Measurements from ENCODE around the gene GBP6.
"Not testable (repeated sequence)": the region's sequence is repeated elsewhere in the genome, so short reads cannot be mapped to it uniquely, and the experiment has no call there.

The GBP6 gene, protein sequence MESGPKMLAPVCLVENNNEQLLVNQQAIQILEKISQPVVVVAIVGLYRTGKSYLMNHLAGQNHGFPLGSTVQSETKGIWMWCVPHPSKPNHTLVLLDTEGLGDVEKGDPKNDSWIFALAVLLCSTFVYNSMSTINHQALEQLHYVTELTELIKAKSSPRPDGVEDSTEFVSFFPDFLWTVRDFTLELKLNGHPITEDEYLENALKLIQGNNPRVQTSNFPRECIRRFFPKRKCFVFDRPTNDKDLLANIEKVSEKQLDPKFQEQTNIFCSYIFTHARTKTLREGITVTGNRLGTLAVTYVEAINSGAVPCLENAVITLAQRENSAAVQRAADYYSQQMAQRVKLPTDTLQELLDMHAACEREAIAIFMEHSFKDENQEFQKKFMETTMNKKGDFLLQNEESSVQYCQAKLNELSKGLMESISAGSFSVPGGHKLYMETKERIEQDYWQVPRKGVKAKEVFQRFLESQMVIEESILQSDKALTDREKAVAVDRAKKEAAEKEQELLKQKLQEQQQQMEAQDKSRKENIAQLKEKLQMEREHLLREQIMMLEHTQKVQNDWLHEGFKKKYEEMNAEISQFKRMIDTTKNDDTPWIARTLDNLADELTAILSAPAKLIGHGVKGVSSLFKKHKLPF

DNA sequence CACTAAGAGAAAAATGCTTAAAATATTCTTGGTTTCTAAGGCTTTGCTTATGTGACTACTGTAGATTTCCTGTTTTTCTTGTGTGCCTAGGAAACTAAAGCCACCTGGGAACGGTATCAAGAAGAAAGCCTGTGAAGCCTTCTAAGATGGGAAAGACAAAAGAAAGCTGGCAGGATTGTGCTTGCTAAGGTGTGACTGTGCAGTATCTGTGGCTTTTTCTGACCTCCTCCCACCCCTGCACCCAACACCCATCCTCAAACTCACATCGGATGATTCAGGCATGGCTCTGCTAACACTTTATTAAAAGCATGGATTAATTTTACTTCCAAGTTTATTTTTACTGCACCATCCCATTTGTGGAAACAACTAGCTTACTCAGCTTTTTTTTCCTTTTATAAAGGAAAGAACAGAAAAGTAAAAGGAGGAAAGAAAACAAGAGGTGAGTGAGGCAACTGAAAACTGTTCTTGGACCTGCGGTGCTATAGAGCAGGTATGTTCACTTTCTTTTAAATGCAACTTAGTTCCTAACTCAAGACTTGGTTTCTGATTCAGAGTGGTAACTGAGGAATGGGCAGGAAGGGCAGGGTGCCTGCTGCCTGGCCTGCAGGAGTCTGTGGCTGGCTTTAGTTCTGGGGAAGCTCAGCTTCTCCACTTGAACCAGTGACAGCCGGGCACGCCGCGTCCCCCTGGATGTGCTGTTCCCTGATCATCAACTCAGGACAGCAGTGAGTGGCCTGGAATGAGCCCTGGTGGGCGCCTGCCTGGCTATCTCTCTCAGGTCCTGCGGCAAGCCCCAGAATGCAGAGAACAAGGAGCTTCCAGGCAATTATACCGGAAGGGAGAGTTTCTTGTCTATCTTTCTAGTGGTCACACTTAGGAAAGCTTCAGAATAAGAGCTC, at the start of gene GBP6:
TSS of gene GBP6 (plus strand) at position 422 of the 899 bp plus-strand sequence. CDS start 4,493 bp downstream, outside the sequence.
- no peak for FAIRE-seq

DNA sequence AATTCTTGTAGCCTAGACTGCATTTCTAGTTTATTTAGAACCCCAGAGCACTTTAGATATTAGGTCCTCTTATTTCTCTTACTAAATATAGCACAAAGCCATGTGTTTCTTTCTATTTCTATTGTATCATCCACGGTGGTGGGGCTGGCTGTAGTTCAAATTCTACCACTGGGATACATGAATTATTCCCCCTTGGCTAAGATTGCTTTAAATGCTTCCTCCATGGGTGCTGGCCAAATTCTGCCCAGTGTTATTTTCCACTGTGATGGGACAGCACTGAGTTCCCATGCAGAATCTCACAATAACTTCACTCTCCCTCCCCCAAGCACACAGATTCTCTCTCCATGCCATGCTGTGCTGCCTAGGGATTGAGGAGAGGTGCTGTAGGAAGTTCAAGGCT, 41.5 kb upstream of the GBP6 start:
- no peak for FAIRE-seq

DNA sequence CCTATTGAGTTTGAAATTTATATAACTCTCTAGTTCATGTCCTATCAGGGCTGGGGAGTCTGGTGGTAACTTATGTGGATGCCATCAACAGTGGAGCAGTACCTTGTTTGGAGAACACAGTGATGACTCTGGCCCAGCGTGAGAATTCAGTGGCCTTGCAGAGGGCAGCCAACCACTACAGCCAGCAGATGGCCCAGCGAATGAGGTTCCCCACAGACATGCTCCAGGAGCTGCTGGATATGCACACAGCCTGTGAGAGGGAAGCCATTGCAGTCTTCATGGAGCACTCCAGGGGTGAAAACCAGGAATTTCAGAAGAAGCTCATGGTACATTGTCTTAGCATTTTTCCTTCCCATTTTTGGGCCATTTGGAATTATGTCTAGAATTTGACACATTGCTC, 32.0 kb upstream of the GBP6 start:
- no peak for FAIRE-seq

DNA sequence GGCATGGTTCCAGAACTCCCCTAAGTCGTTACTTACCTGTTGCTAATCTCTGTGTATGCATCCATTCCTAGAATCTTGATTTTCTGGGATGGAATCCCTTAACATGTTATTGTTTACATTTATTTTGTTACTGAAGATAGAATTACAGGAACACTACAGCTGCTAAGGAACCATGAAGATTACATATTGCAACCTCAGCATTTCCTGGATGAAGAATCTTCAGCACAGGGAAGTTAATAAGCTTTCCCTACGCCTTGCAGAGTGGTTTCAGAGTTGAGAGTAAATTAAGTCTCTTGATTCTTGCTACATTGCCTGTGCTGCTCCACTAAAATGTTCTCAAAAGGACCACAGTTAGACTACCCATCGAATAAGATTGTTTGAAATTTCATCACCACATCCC, 31.4 kb upstream of the GBP6 start:
- no peak for FAIRE-seq

DNA sequence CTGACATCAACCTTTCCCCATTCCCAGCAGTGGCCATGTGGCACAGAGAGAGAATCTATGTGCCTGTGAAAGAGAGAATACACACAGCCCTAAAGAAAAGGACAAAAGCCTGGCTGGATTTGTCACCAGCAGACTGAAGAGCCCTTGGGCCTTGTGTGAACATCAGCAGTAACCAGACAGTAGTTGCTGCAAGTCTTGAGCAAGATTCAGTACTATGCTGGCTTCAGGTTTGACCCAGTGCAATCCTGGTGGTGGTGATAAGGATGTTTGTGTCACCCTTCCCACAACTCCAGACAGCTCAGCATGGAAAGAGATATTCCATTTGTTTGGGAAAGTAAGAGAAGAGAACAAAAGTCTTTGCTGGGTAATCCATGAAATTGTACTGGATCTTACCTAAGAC, 28.4 kb upstream of the GBP6 start:
- no peak for FAIRE-seq

DNA sequence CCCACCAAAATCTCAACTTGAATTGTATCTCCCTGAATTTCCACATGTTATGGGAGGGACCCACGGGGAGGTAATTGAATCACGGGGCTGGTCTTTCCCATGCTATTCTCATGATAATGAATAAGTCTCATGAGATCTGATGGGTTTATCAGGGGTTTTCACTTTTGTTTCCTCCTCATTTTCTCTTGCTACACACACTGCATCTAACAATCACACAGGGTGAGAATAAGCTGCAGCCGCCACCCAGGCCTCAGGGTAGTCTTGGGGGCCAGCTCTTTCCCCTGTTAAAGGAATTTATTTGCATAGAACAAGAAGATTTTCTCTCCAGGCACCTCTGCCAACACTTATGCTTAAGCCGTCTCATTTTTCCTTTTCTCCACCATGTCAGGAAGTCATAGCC, 26.0 kb upstream of the GBP6 start:
- FAIRE-seq: no peak

DNA sequence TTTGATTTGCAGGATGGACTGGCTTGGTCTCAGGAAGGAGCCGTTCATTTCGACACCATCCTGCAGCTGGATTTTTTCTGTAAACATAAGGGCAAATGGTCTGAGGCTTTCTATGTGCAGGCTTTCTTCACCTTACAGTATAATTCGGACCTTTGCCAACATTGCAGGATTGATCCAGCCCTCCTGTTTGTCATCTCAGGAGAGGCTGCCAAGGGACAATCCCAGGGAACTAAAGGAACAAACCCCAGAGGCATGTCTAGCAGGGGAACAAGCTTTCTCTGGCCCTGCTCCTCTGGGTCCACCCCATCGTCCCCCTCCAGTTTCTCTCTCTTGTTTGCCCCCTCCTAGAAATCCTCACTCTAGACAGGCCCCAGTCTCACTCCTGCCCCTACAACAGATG, 24.8 kb upstream of the GBP6 start:
- FAIRE-seq: no peak

DNA sequence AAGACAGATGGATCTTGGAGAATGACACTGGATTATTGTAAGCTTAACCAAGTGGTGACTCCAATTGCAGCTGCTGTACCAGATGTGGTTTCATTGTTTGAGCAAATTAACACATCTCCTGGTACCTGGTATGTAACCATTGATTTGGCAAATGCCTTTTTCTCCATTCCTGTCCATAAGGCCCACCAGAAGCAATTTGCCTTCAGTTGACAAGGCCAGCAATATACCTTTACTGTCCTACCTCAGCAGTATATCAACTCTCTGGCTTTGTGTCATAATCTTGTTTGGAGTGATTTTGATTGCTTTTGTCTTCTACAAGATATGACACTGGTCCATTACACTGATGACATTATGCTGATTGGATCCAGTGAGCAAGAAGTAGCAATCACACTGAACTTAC, 18.4 kb upstream of the GBP6 start:
- not testable (repeated sequence) for FAIRE-seq

DNA sequence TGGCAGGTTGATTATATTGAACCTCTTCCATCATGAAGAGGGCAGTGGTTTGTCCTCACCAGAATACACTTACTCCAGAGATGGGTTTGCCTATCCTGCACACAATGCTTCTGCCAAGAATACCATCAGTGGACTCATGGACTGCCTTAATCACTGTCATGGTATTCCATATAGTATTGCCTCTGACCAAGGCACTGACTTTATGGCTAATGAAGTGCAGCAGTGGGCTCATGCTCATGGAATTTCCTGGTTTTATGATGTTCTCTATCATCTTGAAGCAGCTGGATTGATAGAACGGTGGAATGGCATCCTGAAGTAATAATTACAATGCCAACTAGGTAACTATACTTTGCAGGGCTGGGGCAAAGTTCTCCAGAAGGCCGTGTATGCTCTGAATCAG, 16.6 kb upstream of the GBP6 start:
- no peak for FAIRE-seq

DNA sequence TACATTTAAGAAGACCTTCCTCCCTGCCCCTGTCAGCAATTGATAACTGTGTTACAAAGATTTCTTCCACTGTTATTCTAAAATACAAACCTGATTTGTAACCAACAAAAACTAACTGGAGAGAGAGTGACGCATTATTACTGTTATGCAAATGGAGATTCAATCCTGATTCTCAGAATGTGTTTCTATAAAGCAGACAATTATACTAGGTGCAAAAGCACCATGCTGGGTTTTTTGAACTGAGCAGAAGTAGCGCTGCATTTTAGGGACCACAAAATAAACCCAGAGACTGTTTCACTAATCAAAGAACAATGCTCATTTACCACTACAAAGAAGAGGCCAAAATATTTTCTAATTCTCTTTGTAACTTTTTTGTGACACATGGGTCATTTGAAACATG, 13.6 kb upstream of the GBP6 start:
- no peak for FAIRE-seq

DNA sequence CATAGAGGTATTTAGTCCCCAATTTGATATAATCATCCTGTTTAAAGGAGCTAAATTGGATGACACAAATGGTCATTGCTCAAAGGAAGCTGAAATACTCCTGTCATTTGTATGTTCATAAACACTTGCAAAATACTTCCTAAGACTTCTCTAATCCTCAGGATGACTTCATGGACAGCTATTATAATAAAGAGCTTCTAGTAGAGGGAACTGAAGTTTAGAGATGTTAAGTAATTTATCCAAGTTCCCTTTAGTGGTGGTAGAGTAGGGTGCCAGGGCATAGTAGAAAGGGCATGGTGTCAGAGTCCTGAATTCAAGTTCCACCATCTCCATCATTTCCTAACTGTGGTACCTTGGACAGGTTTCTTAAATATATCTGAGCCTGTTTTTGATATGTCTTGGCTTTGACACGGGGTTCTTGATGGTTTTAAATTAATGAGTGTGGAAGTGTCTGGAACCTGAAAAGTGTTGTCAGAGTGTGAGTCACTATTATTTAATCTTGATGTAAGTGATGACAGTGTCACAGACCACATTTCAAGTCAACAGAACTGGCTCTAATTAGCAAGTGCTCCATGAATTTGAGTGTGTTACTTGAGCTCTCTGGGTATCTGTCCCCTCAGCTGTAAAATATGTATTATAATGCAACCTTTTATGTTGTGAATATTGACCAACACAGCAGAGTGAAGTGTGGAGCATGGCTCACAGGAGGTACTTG, 12.1 kb upstream of the GBP6 start:
- FAIRE-seq: no peak

DNA sequence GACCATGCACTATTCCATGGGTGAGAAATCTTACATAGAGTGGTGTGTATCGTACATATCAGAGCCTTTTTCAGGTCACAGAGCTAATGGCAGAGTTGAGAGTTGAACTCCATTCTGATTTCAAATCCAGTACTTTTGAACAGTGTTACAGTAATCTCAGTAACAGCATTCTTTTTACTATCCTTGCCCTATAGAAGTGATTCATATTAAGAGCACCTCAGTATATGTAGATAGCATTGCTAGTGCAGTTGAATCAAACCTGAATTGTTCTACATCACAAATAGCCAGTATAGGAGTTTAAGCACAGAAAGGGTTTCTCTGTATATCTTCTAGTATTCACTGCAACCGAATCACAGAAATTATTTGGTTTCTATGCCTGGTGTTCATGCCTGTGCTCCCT, 11.4 kb upstream of the GBP6 start:
- no peak for FAIRE-seq

DNA sequence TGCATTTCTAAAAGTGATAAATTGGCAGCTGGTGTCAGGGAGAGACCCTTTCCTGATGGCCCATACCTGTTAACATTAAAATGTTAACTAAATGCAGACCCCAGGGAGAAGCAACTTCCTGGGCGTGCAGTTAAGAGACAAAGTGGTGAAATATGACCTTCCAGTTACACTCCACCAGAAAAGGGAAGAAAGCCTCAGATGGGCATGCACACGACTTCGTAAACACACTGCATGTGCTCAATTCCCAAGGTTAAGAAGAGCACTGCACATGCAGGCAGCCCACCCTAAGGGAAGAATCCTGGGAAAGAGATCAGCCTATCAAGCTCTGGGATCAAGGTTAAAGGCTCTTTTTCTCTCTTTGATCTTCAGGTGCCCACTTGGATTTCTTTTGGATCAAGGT, 9.7 kb upstream of the GBP6 start:
- FAIRE-seq: no peak

DNA sequence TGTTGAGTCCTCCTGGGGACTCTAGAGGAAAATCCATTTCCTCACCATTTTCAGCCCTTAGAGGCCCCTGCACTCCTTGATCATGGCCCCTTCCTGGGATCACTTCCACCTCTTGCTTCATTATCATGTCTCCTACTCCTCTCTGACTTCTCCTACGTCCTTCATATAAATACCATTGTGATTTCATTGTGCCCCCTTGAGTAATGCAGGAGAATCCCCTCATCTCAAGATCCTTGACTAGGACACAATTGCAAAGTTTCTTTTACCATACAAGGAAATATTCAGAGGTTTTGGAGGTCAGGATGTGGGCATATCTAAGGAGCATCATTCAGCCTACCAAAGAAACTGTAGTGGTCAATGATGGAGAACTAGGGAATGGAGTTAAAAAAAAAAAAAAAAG, 8.8 kb upstream of the GBP6 start:
- FAIRE-seq: no peak

DNA sequence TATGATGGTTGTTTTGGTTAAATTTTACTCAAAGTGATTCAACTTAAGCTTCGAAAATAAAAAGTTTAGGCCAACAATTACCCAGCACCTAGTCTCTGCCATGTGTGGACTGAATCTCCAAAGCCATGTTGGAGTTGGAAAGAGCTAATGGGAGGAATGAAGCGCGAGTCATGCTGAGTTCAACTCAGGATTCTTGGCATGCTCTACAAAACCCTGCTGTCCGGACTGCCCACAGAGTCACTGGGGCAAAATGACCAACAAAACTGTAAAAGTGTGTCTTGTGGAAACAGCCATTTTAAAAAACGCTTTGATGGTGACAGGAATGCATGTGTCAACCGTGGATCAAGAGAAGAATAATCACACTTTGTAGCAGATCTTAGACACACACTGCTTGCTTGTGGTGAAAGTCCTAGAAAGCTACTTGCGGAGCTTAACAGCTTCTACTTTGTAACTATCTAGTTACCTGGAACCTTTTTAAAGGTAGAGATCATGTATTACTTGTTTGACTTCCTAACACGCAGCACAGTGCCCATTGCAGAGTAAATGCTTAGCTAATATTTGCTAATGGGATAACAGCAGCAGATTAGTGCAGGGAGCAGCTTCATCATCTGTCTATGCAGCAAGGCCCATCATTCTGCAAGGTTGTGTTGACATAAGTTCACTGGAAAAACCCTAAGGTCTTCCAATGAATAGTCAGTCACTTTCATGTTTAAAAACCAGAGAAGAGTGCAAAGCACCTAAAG, 7.0 kb upstream of the GBP6 start:
- FAIRE-seq: no peak

DNA sequence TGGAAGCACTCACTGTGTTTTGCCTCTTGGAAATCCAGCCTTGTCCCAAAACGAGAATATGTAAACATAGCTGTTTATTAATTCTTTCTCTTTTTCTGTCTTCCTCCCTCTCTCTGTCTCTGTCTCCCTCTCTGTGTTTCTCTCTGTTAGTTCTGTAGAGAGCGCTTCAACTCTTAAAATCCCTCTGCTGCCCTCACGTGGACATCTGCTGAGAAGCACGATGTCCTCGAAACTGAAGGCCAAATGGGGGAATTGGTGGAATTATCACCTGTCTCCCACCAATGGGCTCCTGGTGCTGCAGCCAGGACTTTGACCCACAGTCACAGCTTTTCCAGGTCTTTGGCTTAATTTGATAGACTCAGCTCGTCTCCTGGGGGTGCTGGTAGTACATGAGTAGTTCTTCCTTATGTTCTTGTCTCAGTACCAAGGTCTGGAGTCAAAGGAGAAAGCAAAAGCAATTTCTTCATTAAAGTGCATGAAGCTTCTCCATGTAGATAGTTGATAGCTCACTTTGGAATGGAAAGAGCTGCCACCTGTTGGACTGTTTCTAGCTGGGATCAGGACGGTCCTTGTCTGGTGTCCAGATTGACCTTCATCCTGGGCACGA, 5.5 kb upstream of the GBP6 start:
- FAIRE-seq: peak; percentile 81

DNA sequence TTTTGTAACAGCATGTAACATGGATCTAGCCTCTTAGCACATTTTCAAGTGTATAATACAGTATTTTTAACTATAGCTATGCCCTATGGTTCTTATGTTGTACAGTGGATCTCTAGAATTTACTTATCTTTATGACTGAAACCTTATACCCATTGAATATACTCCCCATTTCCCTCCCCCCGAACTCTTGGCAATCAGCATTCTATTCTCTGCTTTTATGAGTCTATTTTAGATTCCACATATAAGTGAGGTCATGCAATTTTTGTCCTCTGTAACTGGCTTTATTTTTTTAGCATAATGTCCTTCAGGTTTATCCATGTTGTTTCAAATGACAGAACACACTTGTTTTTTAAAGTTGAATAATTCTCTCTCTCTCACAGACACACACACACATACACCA, 3.1 kb upstream of the GBP6 start:
- no peak for FAIRE-seq

DNA sequence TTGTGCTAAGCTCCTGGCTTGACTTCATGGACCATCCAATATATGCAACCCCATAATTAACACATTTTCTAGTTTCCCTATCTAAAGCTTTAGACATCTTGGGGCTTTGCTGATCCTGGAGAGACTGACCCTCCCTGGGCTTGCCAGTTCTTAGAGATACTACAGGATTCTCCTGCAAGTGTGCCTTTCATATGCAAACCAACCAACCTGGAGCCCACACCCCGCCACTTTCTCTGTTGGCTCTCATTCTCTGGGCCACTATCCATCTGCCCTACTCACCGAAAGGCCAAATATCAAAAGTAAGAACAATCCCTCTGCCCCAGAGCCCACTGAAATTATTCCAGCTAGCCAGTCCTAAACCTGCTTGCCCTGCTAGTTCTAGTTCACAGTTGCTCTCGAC, 2.2 kb upstream of the GBP6 start:
- no peak for FAIRE-seq

DNA sequence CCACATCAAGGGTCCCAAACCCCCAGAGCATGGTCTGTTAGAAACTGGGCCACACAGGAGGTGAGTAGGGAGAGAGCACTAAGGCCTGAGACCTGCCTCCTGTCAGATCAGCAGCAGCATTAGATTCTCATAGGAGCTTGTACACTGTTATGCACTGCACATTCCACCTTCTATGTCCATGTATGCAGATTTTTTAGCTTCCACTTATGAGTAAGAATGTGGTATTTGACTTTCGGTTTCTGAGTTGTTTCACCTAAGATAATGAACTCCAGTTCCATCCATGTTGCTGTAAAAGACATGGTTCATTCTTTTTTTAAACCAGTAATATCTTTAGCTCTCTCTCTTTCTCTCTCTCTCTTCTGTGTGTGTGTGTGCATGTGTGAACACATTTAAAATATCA, 663 bp upstream of the GBP6 start:
- FAIRE-seq: no peak

DNA sequence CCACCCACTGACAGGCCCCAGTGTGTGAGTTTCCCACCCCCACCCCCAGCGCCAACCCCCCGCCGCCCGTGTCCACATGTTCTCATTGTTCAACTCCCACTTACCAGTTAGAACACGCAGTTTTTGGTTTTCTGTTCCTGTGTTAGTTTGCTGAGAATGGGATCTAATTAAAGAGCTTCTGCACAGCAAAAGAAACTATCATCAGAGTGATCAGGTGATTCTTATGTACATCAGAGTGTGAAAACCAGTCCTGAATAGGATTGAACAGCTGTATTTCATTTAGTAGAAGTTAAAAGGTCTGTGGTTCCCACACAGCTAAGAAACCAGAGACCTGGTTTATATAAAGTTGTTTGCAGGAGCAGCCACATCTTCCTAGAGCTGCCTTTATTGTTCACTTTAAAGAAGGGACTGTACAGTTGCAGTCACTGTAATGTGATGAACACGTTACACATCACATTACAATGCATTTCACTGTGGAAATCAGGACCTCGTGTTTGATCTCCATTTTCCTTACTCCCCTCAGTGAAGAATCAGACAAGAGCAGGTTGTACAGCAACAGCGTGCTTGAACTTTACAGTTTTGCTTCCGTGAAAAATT, 1.2 kb downstream of the GBP6 start:
- no peak for FAIRE-seq

DNA sequence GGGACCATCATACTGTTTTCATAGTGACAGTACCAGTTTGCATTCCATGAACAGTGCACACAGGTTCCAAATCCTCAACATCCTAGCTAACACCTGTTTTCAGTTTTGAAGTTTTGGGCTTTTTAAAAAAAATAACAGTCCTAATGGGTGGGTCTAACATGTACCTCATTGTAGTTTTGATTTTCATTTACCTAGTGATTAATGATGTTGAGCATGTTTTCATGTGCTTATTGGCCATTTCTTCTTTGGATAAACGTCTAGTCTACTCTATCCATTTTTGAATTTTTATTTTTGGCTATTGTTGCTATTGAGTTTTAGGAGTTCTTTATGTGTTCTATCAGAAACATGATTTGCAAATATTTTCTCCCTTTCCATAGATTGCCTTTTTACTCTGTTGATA, 3.4 kb downstream of the GBP6 start:
- FAIRE-seq: no peak
